Measurements from ENCODE around the gene BAZ2B.

- TF ChIP-seq CTCF (IDR thresholded peaks at IDR 0.05) (no peak), FOXM1 (IDR thresholded peaks at IDR 0.05; ENCODE audit: low read depth) (no peak), SMC3 (IDR thresholded peaks at IDR 0.05; ENCODE audit: low read depth, low read length) (no peak), GATA2 (CRISPR knock-in tag; IDR thresholded peaks at IDR 0.05) (no peak), POLR2AphosphoS5 (IDR thresholded peaks at IDR 0.05; ENCODE audit: low read depth, low read length) (no peak)
- TF ChIP-seq, protein P1, sequence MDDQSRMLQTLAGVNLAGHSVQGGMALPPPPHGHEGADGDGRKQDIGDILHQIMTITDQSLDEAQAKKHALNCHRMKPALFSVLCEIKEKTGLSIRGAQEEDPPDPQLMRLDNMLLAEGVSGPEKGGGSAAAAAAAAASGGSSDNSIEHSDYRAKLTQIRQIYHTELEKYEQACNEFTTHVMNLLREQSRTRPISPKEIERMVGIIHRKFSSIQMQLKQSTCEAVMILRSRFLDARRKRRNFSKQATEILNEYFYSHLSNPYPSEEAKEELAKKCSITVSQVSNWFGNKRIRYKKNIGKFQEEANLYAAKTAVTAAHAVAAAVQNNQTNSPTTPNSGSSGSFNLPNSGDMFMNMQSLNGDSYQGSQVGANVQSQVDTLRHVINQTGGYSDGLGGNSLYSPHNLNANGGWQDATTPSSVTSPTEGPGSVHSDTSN (IDR thresholded peaks at IDR 0.05), result no peak
Observed at GRCh38 chr2:159285929-159286708, 330.2 kb downstream of the BAZ2B start, which contains the start of gene WDSUB1.
